WTC11 (cell line): ENCODE data around the gene AVPR2. TPM values are rescaled to one million over a fixed set of nuclear protein-coding genes. Genes with fewer than 3 reads are reported as not detected.

Experiments
- ATAC-seq: fragments of 200-7000 bp; cut with Tn5 transposase; 2 replicates; pipeline ENCODE4 v1.10.0; 2021; ENCODE audit warnings: mild to moderate bottlenecking, moderate library complexity
- CTCF ChIA-PET: fragments of 300-600 bp; sonication (Branson Sonifier 250); formaldehyde crosslinking; loops from one replicate; lab custom pipeline; 2021; ENCODE audit warnings: antibody characterized with exemption; lab: Charles Lee
- POLR2A ChIA-PET: fragments of 350-600 bp; sonication (Branson Sonifier 250); formaldehyde crosslinking; loops from one replicate; lab custom pipeline; 2021; ENCODE audit warnings: antibody characterized with exemption; lab: Charles Lee
- DNase-seq: peaks from one replicate; pipeline ENCODE4 v3.0.0; 2021; ENCODE audit warnings: low spot score
- H3K27ac Mint-ChIP-seq: 2 replicates; pipeline ENCODE4 v1.8.0; 2021; ENCODE audit warnings: mixed read lengths
- H3K27me3 Mint-ChIP-seq: 2 replicates; pipeline ENCODE4 v1.8.0; 2021; ENCODE audit warnings: low read depth, mild to moderate bottlenecking, moderate library complexity, mixed read lengths
- H3K36me3 Mint-ChIP-seq: 2 replicates; pipeline ENCODE4 v1.8.0; 2021; ENCODE audit warnings: mixed read lengths
- H3K4me1 Mint-ChIP-seq: 2 replicates; pipeline ENCODE4 v1.8.0; 2022; ENCODE audit warnings: mixed read lengths
- H3K4me3 Mint-ChIP-seq: 2 replicates; pipeline ENCODE4 v1.8.0; 2021; ENCODE audit warnings: mild to moderate bottlenecking, moderate library complexity, mixed read lengths
- H3K9me3 Mint-ChIP-seq: 2 replicates; pipeline ENCODE4 v1.8.0; 2021; ENCODE audit warnings: mixed read lengths
- FOXP4 ChIP-seq: sonication (generic); formaldehyde crosslinking; IDR thresholded peaks from 2 replicates; pipeline ENCODE4 v1.8.0; 2022; ENCODE audit warnings: mild to moderate bottlenecking, missing genetic modification reagents
- JUN ChIP-seq: sonication (generic); formaldehyde crosslinking; IDR thresholded peaks from 2 replicates; pipeline ENCODE4 v1.8.0; 2023; ENCODE audit warnings: mild to moderate bottlenecking, missing genetic modification reagents
- MXD4 ChIP-seq: fragments of 250-450 bp; sonication (Bioruptor Pico); IDR thresholded peaks from 2 replicates; pipeline ENCODE4 v1.8.0; 2021; ENCODE audit warnings: mild to moderate bottlenecking, moderate library complexity, borderline replicate concordance
- MYBL2 ChIP-seq: sonication (generic); formaldehyde crosslinking; IDR thresholded peaks from 2 replicates; pipeline ENCODE4 v1.8.1; 2023; ENCODE audit warnings: mild to moderate bottlenecking, moderate library complexity, missing genetic modification reagents
- NFE2L1 ChIP-seq: sonication (generic); formaldehyde crosslinking; IDR thresholded peaks from 2 replicates; pipeline ENCODE4 v1.8.1; 2023; ENCODE audit warnings: missing genetic modification reagents
- NR3C1 ChIP-seq: sonication (generic); formaldehyde crosslinking; conservative IDR thresholded peaks from 2 replicates; pipeline ENCODE4 v1.8.1; 2023; ENCODE audit warnings: low read depth, mild to moderate bottlenecking, missing genetic modification reagents
- ZBTB21 ChIP-seq: sonication (generic); formaldehyde crosslinking; IDR thresholded peaks from 2 replicates; pipeline ENCODE4 v1.8.1; 2023; ENCODE audit warnings: mild to moderate bottlenecking, missing genetic modification reagents, borderline replicate concordance
- ZNF263 ChIP-seq: sonication (generic); formaldehyde crosslinking; IDR thresholded peaks from 2 replicates; pipeline ENCODE4 v1.8.1; 2022; ENCODE audit warnings: low read depth, mild to moderate bottlenecking, moderate library complexity, missing genetic modification reagents
- total RNA-seq: library from RNA; stranded (reverse); gene quantifications from 3 replicates; pipeline ENCODE4 v1.2.3, GENCODE V29; 2021
- TF ChIP-seq, protein P1 (sequence below): sonication (generic); formaldehyde crosslinking; IDR thresholded peaks from 2 replicates; pipeline ENCODE4 v1.8.0; 2023; ENCODE audit warnings: missing genetic modification reagents
- TF ChIP-seq, protein P2 (sequence below): sonication (generic); formaldehyde crosslinking; IDR thresholded peaks from 2 replicates; pipeline ENCODE4 v1.8.0; 2022; ENCODE audit warnings: mild to moderate bottlenecking, missing genetic modification reagents
- TF ChIP-seq, protein P3 (sequence below): sonication (generic); formaldehyde crosslinking; IDR thresholded peaks from 2 replicates; pipeline ENCODE4 v1.8.1; 2023; ENCODE audit warnings: mild to moderate bottlenecking, missing genetic modification reagents, moderate library complexity
- TF ChIP-seq, protein P4 (sequence below): sonication (generic); formaldehyde crosslinking; IDR thresholded peaks from 2 replicates; pipeline ENCODE4 v1.8.0; 2022; ENCODE audit warnings: mild to moderate bottlenecking, missing genetic modification reagents

Gene AVPR2
- total RNA-seq, 1 experiment from 2014 or later, result 0.11 TPM

DNA sequence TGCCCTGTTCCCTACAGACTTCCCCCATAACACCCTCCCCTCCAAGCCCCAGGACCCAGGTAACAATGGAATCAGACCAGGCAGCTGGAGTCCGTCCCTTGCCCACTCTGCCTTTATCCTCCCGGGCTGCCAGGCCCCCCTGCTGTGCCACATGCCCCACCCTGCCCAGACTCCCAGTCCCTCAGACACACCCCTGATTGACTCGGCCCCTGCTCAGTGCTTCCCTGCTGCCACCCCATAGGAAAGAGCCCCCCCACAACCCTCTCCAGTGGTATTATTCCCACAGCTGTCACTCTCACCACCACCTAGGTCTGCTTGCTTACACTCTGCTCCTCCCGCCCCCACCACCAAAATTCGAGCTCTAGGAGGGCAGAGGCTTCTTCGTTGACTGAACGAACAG is 35.1 kb downstream of the AVPR2 start (continued):
- TF ChIP-seq, protein P1, sequence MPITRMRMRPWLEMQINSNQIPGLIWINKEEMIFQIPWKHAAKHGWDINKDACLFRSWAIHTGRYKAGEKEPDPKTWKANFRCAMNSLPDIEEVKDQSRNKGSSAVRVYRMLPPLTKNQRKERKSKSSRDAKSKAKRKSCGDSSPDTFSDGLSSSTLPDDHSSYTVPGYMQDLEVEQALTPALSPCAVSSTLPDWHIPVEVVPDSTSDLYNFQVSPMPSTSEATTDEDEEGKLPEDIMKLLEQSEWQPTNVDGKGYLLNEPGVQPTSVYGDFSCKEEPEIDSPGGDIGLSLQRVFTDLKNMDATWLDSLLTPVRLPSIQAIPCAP (CRISPR knock-in tag), result no peak
- TF ChIP-seq MYBL2 (CRISPR knock-in tag) (no peak), FOXP4 (CRISPR knock-in tag) (no peak), JUN (no peak)
- TF ChIP-seq, all 79 proteins: peak for 0

DNA sequence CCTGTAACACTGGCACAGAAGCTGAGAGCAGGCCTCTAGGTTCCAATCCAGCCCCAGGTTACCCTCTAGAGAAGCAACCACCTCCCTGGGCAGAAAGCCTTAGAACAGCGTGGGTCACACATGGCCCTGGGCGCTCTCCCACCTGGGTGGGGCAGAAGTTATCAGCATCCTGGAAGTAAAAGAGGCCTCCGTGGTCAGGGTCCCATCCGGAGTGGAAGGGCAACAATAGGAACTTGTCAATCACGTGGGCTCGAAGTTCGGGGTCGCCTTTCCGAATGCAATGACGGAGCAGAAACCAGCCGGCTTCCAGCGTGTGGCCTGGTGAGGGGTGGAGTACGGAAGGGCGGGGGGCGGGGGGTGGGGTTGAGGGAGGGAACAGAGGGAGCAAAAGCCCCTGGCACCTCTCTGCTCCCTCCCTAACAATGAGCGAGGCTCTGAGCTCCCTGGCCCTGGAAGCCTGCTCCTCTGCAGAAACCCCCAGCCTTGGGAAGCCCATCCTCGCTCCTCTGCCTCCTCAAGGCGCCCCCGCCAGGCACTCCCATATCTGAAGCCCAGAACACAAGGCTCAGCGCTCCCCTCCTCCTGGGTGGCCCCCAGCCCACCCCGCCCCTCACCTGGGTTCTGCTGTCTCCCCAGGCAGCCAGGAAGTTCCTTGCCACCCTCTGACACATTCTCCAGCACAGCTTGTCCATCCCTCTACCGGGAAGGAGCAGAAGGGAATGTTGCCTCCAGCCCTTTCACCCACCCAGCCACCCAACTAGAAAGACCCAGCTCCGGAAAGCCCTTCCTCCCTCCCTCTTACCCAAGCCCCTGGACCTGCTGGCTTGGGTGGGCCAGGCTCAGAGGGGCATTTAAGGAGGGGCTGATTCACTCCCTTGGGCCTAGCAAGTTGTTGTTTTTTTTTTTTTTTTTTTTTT is 37.1 kb downstream of the AVPR2 start:
- TF ChIP-seq NFE2L1 (CRISPR knock-in tag) (no peak), NR3C1 (no peak), MXD4 (CRISPR knock-in tag) (no peak)
- TF ChIP-seq, protein P2, sequence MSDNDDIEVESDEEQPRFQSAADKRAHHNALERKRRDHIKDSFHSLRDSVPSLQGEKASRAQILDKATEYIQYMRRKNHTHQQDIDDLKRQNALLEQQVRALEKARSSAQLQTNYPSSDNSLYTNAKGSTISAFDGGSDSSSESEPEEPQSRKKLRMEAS (CRISPR knock-in tag), result 0 out of 2 replicates have a peak, but pooled peaks have one; percentile 25
- TF ChIP-seq, protein P3, sequence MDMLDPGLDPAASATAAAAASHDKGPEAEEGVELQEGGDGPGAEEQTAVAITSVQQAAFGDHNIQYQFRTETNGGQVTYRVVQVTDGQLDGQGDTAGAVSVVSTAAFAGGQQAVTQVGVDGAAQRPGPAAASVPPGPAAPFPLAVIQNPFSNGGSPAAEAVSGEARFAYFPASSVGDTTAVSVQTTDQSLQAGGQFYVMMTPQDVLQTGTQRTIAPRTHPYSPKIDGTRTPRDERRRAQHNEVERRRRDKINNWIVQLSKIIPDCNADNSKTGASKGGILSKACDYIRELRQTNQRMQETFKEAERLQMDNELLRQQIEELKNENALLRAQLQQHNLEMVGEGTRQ (CRISPR knock-in tag), result peak; percentile 43
- DNase-seq, result no peak
- H3K4me3 Mint-ChIP-seq, result peak overlapping the region; percentile 52
- CTCF ChIA-PET, result interaction anchor here (0.6 to 1.6 kb wide), 7 partner anchors 13 to 273 kb away, joined by 3 to 6 read pairs (median 4); no protein-coding TSS in a partner anchor
- no peaks in the 10 kb centered on the region for H3K9me3 Mint-ChIP-seq
- POLR2A ChIA-PET, result interaction anchor here (0.7 to 1.5 kb wide), 3 partner anchors 13 to 113 kb away, joined by 4 to 8 read pairs (median 5); no protein-coding TSS in a partner anchor
- peak overlapping the region; percentile 90 for H3K27ac Mint-ChIP-seq
- H3K4me1 Mint-ChIP-seq, result peaks cover 15% of the 10 kb centered on the region
- peak; percentile 38 for ATAC-seq
- H3K36me3 Mint-ChIP-seq, result no peaks in the 10 kb centered on the region
- H3K27me3 Mint-ChIP-seq, result no peaks in the 10 kb centered on the region

DNA sequence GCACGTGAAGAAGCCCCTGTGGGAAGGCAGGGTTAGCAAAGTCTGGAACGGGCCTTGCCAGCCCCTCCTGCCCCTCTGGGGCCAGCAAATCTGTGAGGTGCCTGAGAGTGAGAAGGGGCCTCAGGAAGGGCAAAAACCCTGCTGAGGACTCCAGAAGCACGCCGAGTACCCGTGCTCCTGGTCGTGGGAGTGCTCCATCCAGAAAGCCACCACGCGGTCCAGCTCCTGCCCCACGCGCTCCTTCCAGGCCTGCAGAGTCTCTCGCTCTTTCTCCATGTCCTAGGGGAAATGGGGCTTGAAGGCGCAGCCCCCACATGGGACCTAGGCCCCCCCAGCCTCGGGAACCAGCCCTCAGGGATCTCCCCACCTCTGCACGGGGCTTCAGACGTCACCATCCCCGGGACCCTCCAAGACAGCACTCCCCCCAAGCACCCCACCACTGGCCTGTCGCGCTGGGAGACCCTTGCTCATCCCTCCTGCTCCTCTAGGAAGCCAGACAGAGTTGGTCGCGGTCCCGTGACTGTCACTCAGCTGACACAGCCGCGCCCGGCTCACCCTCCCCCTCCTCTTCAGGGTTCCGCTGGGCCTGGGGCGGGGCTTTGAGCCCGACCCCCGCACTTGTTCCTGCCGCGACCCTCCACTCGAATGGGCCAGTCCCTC is 39.8 kb downstream of the AVPR2 start, which contains the start of gene RENBP:
RENBP (minus strand) TSS at position 504 of the 660 bp plus-strand sequence; CDS start at position 471, 33 bp downstream.
- ATAC-seq (peak; percentile 24), DNase-seq (peak; percentile 57)
- H3K4me1 Mint-ChIP-seq, result peaks cover 24% of the 10 kb centered on the region
- ChIA-PET CTCF (interaction anchor here (1.0 to 7.3 kb wide), 5 partner anchors 8 to 60 kb away, joined by 3 to 116 read pairs (median 3); partner anchors contain the start of gene ARHGAP4), POLR2A (interaction anchor here (0.6 to 1.4 kb wide), 2 partner anchors 8 to 16 kb away, joined by 4 to 8 read pairs; no protein-coding TSS in a partner anchor)
- H3K9me3 Mint-ChIP-seq, result no peaks in the 10 kb centered on the region
- H3K27me3 Mint-ChIP-seq, result no peaks in the 10 kb centered on the region
- H3K4me3 Mint-ChIP-seq, result peak within 1 kb of the TSS; percentile 56
- H3K36me3 Mint-ChIP-seq, result no peaks in the 10 kb centered on the region
- TF ChIP-seq ZBTB21 (CRISPR knock-in tag) (no peak), ZNF263 (CRISPR knock-in tag) (peak; percentile 75; the same call in 1 of the 2 replicates)
- TF ChIP-seq, protein P3 (CRISPR knock-in tag), result peak; percentile 60
- TF ChIP-seq, protein P4, sequence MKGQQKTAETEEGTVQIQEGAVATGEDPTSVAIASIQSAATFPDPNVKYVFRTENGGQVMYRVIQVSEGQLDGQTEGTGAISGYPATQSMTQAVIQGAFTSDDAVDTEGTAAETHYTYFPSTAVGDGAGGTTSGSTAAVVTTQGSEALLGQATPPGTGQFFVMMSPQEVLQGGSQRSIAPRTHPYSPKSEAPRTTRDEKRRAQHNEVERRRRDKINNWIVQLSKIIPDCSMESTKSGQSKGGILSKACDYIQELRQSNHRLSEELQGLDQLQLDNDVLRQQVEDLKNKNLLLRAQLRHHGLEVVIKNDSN (CRISPR knock-in tag), result peak; percentile 58; the same call in 1 of the 2 replicates
- no peak within 1 kb of the TSS for H3K27ac Mint-ChIP-seq
